Measurements from ENCODE around the gene URI1. TPM values are rescaled to one million over a fixed set of nuclear protein-coding genes. Genes with fewer than 3 reads are reported as not detected.

The URI1 gene
- total and polyA plus RNA-seq, 2 donors (not counting 1 experiment from before 2014, with no cell fraction given): 21.3 to 54.2 TPM

- intact Hi-C loops (cut with micrococcal nuclease): no loop called here
- Mint-ChIP-seq H3K27me3 (no peaks in the 10 kb centered on the region), H3K27ac (no peak overlapping the region), H3K4me1 (peaks cover 6% of the 10 kb centered on the region), H3K4me3 (no peak overlapping the region), H3K9me3 (ENCODE audit: insufficient read depth) (no peaks in the 10 kb centered on the region)
- ChIA-PET CTCF (no interaction called here), POLR2A (no interaction called here)
- WGBS (ENCODE audit: insufficient coverage): 100% methylated on average over 1 of the region's 4 CpGs
- no peak overlapping the region for H3K27ac ChIP-seq (ENCODE audit: low read length in 2 of 2)
- peaks cover 1 to 44% of the 10 kb centered on the region in 2 experiments for H3K36me3 ChIP-seq (replicated peaks in 1 of 2; ENCODE audit: control extremely low read depth in 1 of 2, control insufficient read depth in 1 of 2, extremely low read depth in 1 of 2, insufficient read depth in 2 of 2, low read length in 1 of 2)
- no peak for DNase-seq
- no peaks in the 10 kb centered on the region for H4K20me1 ChIP-seq (ENCODE audit: control insufficient read depth, insufficient read depth, low read length, poor library complexity, severe bottlenecking)
- no peak overlapping the region for H3K4me2 ChIP-seq (replicated peaks; ENCODE audit: low read depth, low read length, poor library complexity, severe bottlenecking)
- H3K4me1 ChIP-seq (ENCODE audit: control insufficient read depth in 2 of 2, insufficient read depth in 2 of 2, low read length in 2 of 2): no peaks in the 10 kb centered on the region
- H2AFZ ChIP-seq (ENCODE audit: insufficient read depth, low read depth, low read length, poor library complexity, severe bottlenecking): no peak overlapping the region
- no peaks in the 10 kb centered on the region for H3K79me2 ChIP-seq (ENCODE audit: control insufficient read depth, insufficient read depth, low read length)
- no peak overlapping the region for H3K4me3 ChIP-seq (ENCODE audit: control extremely low read depth in 1 of 5, extremely low read depth in 1 of 5, insufficient read depth in 1 of 5, low read depth in 2 of 5, low read length in 4 of 5)
- no peaks in the 10 kb centered on the region for H3K9me3 ChIP-seq (ENCODE audit: control extremely low read depth in 1 of 3, control insufficient read depth in 2 of 3, insufficient read depth in 1 of 3, low read length in 2 of 3)
- no peaks in the 10 kb centered on the region for H3K27me3 ChIP-seq (replicated peaks in 1 of 4; ENCODE audit: control extremely low read depth in 1 of 4, control insufficient read depth in 3 of 4, insufficient read depth in 4 of 4, low read length in 3 of 4)
- H3K9ac ChIP-seq (ENCODE audit: low read length): no peak overlapping the region
- ATAC-seq (ENCODE audit: low read depth): no peak
- no peak for TF ChIP-seq EZH2 (IDR thresholded peaks at IDR 0.05; ENCODE audit: borderline replicate concordance, insufficient read depth, low read depth, low read length, poor library complexity, severe bottlenecking)
- TF ChIP-seq, protein P1, sequence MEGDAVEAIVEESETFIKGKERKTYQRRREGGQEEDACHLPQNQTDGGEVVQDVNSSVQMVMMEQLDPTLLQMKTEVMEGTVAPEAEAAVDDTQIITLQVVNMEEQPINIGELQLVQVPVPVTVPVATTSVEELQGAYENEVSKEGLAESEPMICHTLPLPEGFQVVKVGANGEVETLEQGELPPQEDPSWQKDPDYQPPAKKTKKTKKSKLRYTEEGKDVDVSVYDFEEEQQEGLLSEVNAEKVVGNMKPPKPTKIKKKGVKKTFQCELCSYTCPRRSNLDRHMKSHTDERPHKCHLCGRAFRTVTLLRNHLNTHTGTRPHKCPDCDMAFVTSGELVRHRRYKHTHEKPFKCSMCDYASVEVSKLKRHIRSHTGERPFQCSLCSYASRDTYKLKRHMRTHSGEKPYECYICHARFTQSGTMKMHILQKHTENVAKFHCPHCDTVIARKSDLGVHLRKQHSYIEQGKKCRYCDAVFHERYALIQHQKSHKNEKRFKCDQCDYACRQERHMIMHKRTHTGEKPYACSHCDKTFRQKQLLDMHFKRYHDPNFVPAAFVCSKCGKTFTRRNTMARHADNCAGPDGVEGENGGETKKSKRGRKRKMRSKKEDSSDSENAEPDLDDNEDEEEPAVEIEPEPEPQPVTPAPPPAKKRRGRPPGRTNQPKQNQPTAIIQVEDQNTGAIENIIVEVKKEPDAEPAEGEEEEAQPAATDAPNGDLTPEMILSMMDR (IDR thresholded peaks at IDR 0.05): no peak
These were observed 64.2 kb downstream of the URI1 start for GRCh38 chr19:30006207-30006606.

DNA sequence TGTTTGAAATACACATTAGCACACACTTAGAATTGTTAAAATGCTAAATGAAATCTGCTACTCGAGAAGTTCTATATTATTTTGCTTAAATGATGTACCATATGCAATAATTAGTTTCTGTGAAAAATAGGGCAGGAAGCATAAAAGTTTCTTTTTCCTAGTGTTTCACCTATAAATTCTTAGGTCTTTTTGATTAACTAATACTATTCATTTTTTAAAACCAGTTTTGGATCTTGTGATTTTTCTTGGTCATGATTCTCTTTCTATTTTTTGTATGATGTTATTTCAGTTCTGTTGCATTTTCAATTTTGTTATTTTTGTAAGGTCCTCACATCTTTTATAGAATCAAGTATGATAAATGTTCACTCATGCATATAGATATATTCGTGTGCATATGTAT lies 66.1 kb downstream of the URI1 start:
- Mint-ChIP-seq H3K9me3 (ENCODE audit: insufficient read depth) (no peaks in the 10 kb centered on the region), H3K27me3 (no peaks in the 10 kb centered on the region), H3K27ac (no peak overlapping the region), H3K4me3 (no peak overlapping the region), H3K4me1 (peaks cover 3% of the 10 kb centered on the region)
- no peaks in the 10 kb centered on the region for H4K20me1 ChIP-seq (ENCODE audit: control insufficient read depth, insufficient read depth, low read length, poor library complexity, severe bottlenecking)
- ChIA-PET CTCF (no interaction called here), POLR2A (no interaction called here)
- no peaks in the 10 kb centered on the region for H3K27me3 ChIP-seq (replicated peaks in 1 of 4; ENCODE audit: control extremely low read depth in 1 of 4, control insufficient read depth in 3 of 4, insufficient read depth in 4 of 4, low read length in 3 of 4)
- no peak overlapping the region for H3K4me3 ChIP-seq (ENCODE audit: control extremely low read depth in 1 of 5, extremely low read depth in 1 of 5, insufficient read depth in 1 of 5, low read depth in 2 of 5, low read length in 4 of 5)
- no peaks in the 10 kb centered on the region for H3K4me1 ChIP-seq (ENCODE audit: control insufficient read depth in 2 of 2, insufficient read depth in 2 of 2, low read length in 2 of 2)
- H3K36me3 ChIP-seq (replicated peaks in 1 of 2; ENCODE audit: control extremely low read depth in 1 of 2, control insufficient read depth in 1 of 2, extremely low read depth in 1 of 2, insufficient read depth in 2 of 2, low read length in 1 of 2): peaks cover 6 to 51% of the 10 kb centered on the region in 2 experiments
- DNase-seq (no peak), ATAC-seq (ENCODE audit: low read depth) (no peak)
- no peaks in the 10 kb centered on the region for H3K9me3 ChIP-seq (ENCODE audit: control extremely low read depth in 1 of 3, control insufficient read depth in 2 of 3, insufficient read depth in 1 of 3, low read length in 2 of 3)
- no peak overlapping the region for H3K27ac ChIP-seq (ENCODE audit: low read length in 2 of 2)
- TF ChIP-seq EZH2 (IDR thresholded peaks at IDR 0.05; ENCODE audit: borderline replicate concordance, insufficient read depth, low read depth, low read length, poor library complexity, severe bottlenecking): no peak
- TF ChIP-seq, protein P1 (IDR thresholded peaks at IDR 0.05): no peak
- no CpG with 5 or more reads among the region's 2 CpGs for WGBS (ENCODE audit: insufficient coverage)
- no peak overlapping the region for H3K4me2 ChIP-seq (replicated peaks; ENCODE audit: low read depth, low read length, poor library complexity, severe bottlenecking)
- no peaks in the 10 kb centered on the region for H3K79me2 ChIP-seq (ENCODE audit: control insufficient read depth, insufficient read depth, low read length)
- H2AFZ ChIP-seq (ENCODE audit: insufficient read depth, low read depth, low read length, poor library complexity, severe bottlenecking): no peak overlapping the region
- intact Hi-C loops (cut with micrococcal nuclease): no loop called here
- no peak overlapping the region for H3K9ac ChIP-seq (ENCODE audit: low read length)
